H9 (cell line): ENCODE results near the gene MTHFD1L. TPM values are rescaled to one million over a fixed set of nuclear protein-coding genes. Genes with fewer than 3 reads are reported as not detected.
"Not testable (repeated sequence)": the region's sequence is repeated elsewhere in the genome, so short reads cannot be mapped to it uniquely, and the experiment has no call there.

Experiments used
- DNase-seq: peaks from one replicate; pipeline ENCODE4 v3.0.0-alpha.2; 2017
- H2AFZ ChIP-seq: one replicate; pipeline ENCODE4 v1.6.1; 2013; ENCODE audit warnings: mild to moderate bottlenecking, low read length, control low read depth, moderate library complexity
- H2AK5ac ChIP-seq: 2 replicates; pipeline ENCODE4 v1.6.1; 2013; ENCODE audit warnings: low read length, control low read depth, mixed read lengths; ENCODE audit not compliant: insufficient read length
- H2BK120ac ChIP-seq: one replicate; pipeline ENCODE4 v1.6.1; 2013; ENCODE audit warnings: low read depth, mild to moderate bottlenecking, low read length, control low read depth, inconsistent platforms; ENCODE audit not compliant: poor library complexity, severe bottlenecking
- H2BK12ac ChIP-seq: 2 replicates; pipeline ENCODE4 v1.6.1; 2013; ENCODE audit warnings: low read length, control low read depth, mixed read lengths, low read depth; ENCODE audit not compliant: insufficient read length
- H2BK15ac ChIP-seq: 2 replicates; pipeline ENCODE4 v1.6.1; 2013; ENCODE audit warnings: low read depth, low read length, control low read depth
- H2BK20ac ChIP-seq: one replicate; pipeline ENCODE4 v1.6.1; 2013; ENCODE audit warnings: low read depth, mild to moderate bottlenecking, low read length, control low read depth, inconsistent platforms; ENCODE audit not compliant: poor library complexity, severe bottlenecking
- H2BK5ac ChIP-seq: 2 replicates; pipeline ENCODE4 v1.6.1; 2013; ENCODE audit warnings: low read length, control low read depth, mixed read lengths; ENCODE audit not compliant: insufficient read length
- H3K14ac ChIP-seq: 2 replicates; pipeline ENCODE4 v1.6.1; 2013; ENCODE audit warnings: low read length, control low read depth; ENCODE audit not compliant: insufficient read depth
- H3K18ac ChIP-seq: 2 replicates; pipeline ENCODE4 v1.6.1; 2013; ENCODE audit warnings: low read depth, mild to moderate bottlenecking, mixed read lengths, low read length, control low read depth; ENCODE audit not compliant: insufficient read length
- H3K23ac ChIP-seq: 2 replicates; pipeline ENCODE4 v1.6.1; 2013; ENCODE audit warnings: low read length, control low read depth, mixed read lengths, low read depth; ENCODE audit not compliant: insufficient read length
- H3K23me2 ChIP-seq: 2 replicates; pipeline ENCODE4 v1.6.1; 2013; ENCODE audit warnings: low read depth, mild to moderate bottlenecking, mixed read lengths, low read length, control low read depth; ENCODE audit not compliant: insufficient read length, poor library complexity, severe bottlenecking
- H3K27ac ChIP-seq: 2 replicates; pipeline ENCODE4 v1.5.1; 2013; ENCODE audit warnings: low read length, control low read depth, mixed read lengths, low read depth; ENCODE audit not compliant: insufficient read length
- H3K27me3 ChIP-seq: 2 replicates; pipeline ENCODE4 v1.6.1; 2013; ENCODE audit warnings: low read length, control low read depth, inconsistent platforms; ENCODE audit not compliant: insufficient read depth
- H3K4ac ChIP-seq: 2 replicates; pipeline ENCODE4 v1.6.1; 2013; ENCODE audit warnings: low read depth, mild to moderate bottlenecking, control low read depth, inconsistent platforms, low read length, moderate library complexity
- H3K4me1 ChIP-seq: 2 replicates; pipeline ENCODE4 v1.6.1; 2013; ENCODE audit warnings: low read length, control low read depth, inconsistent platforms; ENCODE audit not compliant: insufficient read depth
- H3K4me2 ChIP-seq: 2 replicates; pipeline ENCODE4 v1.6.1; 2013; ENCODE audit warnings: low read length, control low read depth, mixed read lengths; ENCODE audit not compliant: insufficient read length, insufficient read depth
- H3K56ac ChIP-seq: 2 replicates; pipeline ENCODE4 v1.6.1; 2013; ENCODE audit warnings: low read depth, mild to moderate bottlenecking, mixed read lengths, low read length, control low read depth; ENCODE audit not compliant: insufficient read length
- H3K79me1 ChIP-seq: 2 replicates; pipeline ENCODE4 v1.6.1; 2013; ENCODE audit warnings: low read depth, mild to moderate bottlenecking, moderate library complexity, low read length, control low read depth, inconsistent platforms; ENCODE audit not compliant: insufficient read depth, poor library complexity, severe bottlenecking
- H3K79me2 ChIP-seq: 2 replicates; pipeline ENCODE4 v1.6.1; 2013; ENCODE audit warnings: low read length, control low read depth, inconsistent platforms; ENCODE audit not compliant: insufficient read depth
- H3K9ac ChIP-seq: 2 replicates; pipeline ENCODE4 v1.6.1; 2013; ENCODE audit warnings: low read length, control low read depth, mixed read lengths; ENCODE audit not compliant: insufficient read length; ENCODE audit errors: extremely low read depth
- H3K9me3 ChIP-seq: one replicate; pipeline ENCODE4 v1.6.1; 2013; ENCODE audit warnings: low read depth, low read length, inconsistent platforms; ENCODE audit not compliant: control insufficient read depth
- H3T11ph ChIP-seq: one replicate; pipeline ENCODE4 v1.6.1; 2013; ENCODE audit warnings: mild to moderate bottlenecking, low read length, control low read depth, inconsistent platforms
- H4K20me1 ChIP-seq: one replicate; pipeline ENCODE4 v1.6.1; 2013; ENCODE audit not compliant: control insufficient read depth, insufficient read length, insufficient read depth
- H4K5ac ChIP-seq: 2 replicates; pipeline ENCODE4 v1.6.1; 2013; ENCODE audit warnings: low read depth, mild to moderate bottlenecking, mixed read lengths, low read length, control low read depth; ENCODE audit not compliant: insufficient read length
- H4K8ac ChIP-seq: replicated peaks from 2 replicates; pipeline ENCODE4 v1.6.1; 2013; ENCODE audit warnings: low read length, control low read depth, mixed read lengths, low read depth; ENCODE audit not compliant: insufficient read length
- H4K91ac ChIP-seq: 2 replicates; pipeline ENCODE4 v1.6.1; 2013; ENCODE audit warnings: low read depth, mild to moderate bottlenecking, moderate library complexity, mixed read lengths, low read length, control low read depth; ENCODE audit not compliant: insufficient read length
- H3K27ac Mint-ChIP-seq, 3 experiments: 2 replicates in 2 of 3; 3 replicates in 1 of 3; pipeline ENCODE4 v1.8.0; 2020 to 2021; ENCODE audit warnings: mixed read lengths in 3 of 3, mild to moderate bottlenecking in 1 of 3, moderate library complexity in 1 of 3
- H3K27me3 Mint-ChIP-seq: 2 replicates; pipeline ENCODE4 v1.8.0; 2021; ENCODE audit warnings: low read depth, mild to moderate bottlenecking, moderate library complexity, mixed read lengths
- H3K36me3 Mint-ChIP-seq, 3 experiments: 2 replicates in 2 of 3; 3 replicates in 1 of 3; pipeline ENCODE4 v1.8.0; 2020 to 2021; ENCODE audit warnings: low read depth in 3 of 3, mixed read lengths in 3 of 3; ENCODE audit not compliant: insufficient read depth in 1 of 3
- H3K4me1 Mint-ChIP-seq, 2 experiments: 2 replicates each; pipeline ENCODE4 v1.8.0; 2020; ENCODE audit warnings: mixed read lengths in 2 of 2
- H3K4me3 Mint-ChIP-seq, 2 experiments: 2 replicates in 1 of 2; 3 replicates in 1 of 2; pipeline ENCODE4 v1.8.0; 2020 to 2021; ENCODE audit warnings: mild to moderate bottlenecking in 2 of 2, mixed read lengths in 2 of 2, moderate library complexity in 1 of 2
- H3K9me3 Mint-ChIP-seq, 2 experiments: 2 replicates in 1 of 2; 3 replicates in 1 of 2; pipeline ENCODE4 v1.8.0; 2020; ENCODE audit warnings: mild to moderate bottlenecking in 2 of 2, mixed read lengths in 2 of 2, moderate library complexity in 1 of 2
- CTCF ChIP-seq: fragments of 200-600 bp; sonication (generic); conservative IDR thresholded peaks from 3 replicates; pipeline ENCODE4 v1.8.0; 2021; ENCODE audit warnings: antibody characterized with exemption, mild to moderate bottlenecking
- WGBS: extraction: QIAGEN DNeasy Blood & Tissue Kit; methylation state at CpG from one replicate; pipeline ENCODE4 v1.1.7; 2013; ENCODE audit warnings: missing lambda C conversion rate, low lambda C conversion rate, mixed read lengths; ENCODE audit not compliant: insufficient read length; ENCODE audit errors: extremely low coverage; 5-methylcytosine and 5-hydroxymethylcytosine counted together
- total RNA-seq: library from RNA; stranded (reverse); gene quantifications from 2 replicates; pipeline ENCODE4 v1.2.1, GENCODE V29; 2021

Gene MTHFD1L
- total RNA-seq, 1 experiment from 2014 or later: 90.2 TPM

- Histone ChIP-seq H4K8ac (no peak overlapping the region), H2AFZ (no peak overlapping the region), H2BK5ac (no peak overlapping the region), H3T11ph (no peak overlapping the region), H3K23me2 (no peaks in the 10 kb centered on the region), H3K4me1 (peaks cover 3% of the 10 kb centered on the region; the same call in 1 of the 2 replicates), H3K27me3 (no peaks in the 10 kb centered on the region), H3K4me2 (no peak overlapping the region), H3K23ac (no peak overlapping the region), H3K9ac (no peak overlapping the region), H3K79me1 (no peaks in the 10 kb centered on the region), H3K56ac (no peak overlapping the region), H3K79me2 (no peaks in the 10 kb centered on the region), H3K14ac (no peak overlapping the region), H3K27ac (no peak overlapping the region), H4K20me1 (no peaks in the 10 kb centered on the region), H2BK12ac (no peak overlapping the region), H3K18ac (no peak overlapping the region), H2AK5ac (no peak overlapping the region), H2BK120ac (no peak overlapping the region), H3K9me3 (no peaks in the 10 kb centered on the region), H2BK20ac (no peak overlapping the region), H4K91ac (no peak overlapping the region), H4K5ac (no peak overlapping the region), H3K4ac (no peak overlapping the region), H2BK15ac (no peak overlapping the region)
- peaks cover 8 to 19% of the 10 kb centered on the region in 2 experiments for H3K4me1 Mint-ChIP-seq
- TF ChIP-seq CTCF: no peak
- no peak for DNase-seq
- H3K27ac Mint-ChIP-seq: no peak overlapping the region; a peak in 2 of 7 replicates
- no peaks in the 10 kb centered on the region for H3K9me3 Mint-ChIP-seq
- H3K27me3 Mint-ChIP-seq: no peaks in the 10 kb centered on the region
- no peaks in the 10 kb centered on the region; a peak in 1 of 7 replicates for H3K36me3 Mint-ChIP-seq
- H3K4me3 Mint-ChIP-seq: no peak overlapping the region
- WGBS: no CpG with 5 or more reads among the region's 4 CpGs
Observed at GRCh38 chr6:151112130-151112529, 246.6 kb downstream of the MTHFD1L start.

GRCh38 chr6:151112884-151113283, 247.4 kb downstream of the MTHFD1L start:
- not testable (repeated sequence) for H3K9me3 ChIP-seq, H2BK15ac ChIP-seq, H3K9ac ChIP-seq, H2BK120ac ChIP-seq, H3T11ph ChIP-seq, H3K27me3 Mint-ChIP-seq, H3K9me3 Mint-ChIP-seq, H4K5ac ChIP-seq, DNase-seq, H2BK5ac ChIP-seq, H3K4me3 Mint-ChIP-seq, H2BK12ac ChIP-seq, H3K23me2 ChIP-seq, H3K79me2 ChIP-seq, H3K56ac ChIP-seq, H3K36me3 Mint-ChIP-seq, H3K18ac ChIP-seq, H4K20me1 ChIP-seq, H2AFZ ChIP-seq, H3K4ac ChIP-seq, H3K4me1 ChIP-seq, H3K79me1 ChIP-seq, H3K14ac ChIP-seq, H4K8ac ChIP-seq, H2BK20ac ChIP-seq, H3K27me3 ChIP-seq, H3K27ac ChIP-seq, H3K23ac ChIP-seq, H3K27ac Mint-ChIP-seq, H3K4me2 ChIP-seq, H2AK5ac ChIP-seq, H4K91ac ChIP-seq
- H3K4me1 Mint-ChIP-seq: peaks cover 7 to 13% of the 10 kb centered on the region in 2 experiments
- no CpG with 5 or more reads among the region's 3 CpGs for WGBS
